GM18870 (cell line): ENCODE measurements around the gene CARNS1.

Experiments used
- ATAC-seq: cut with Tn5 transposase; IDR thresholded peaks from one replicate; pipeline ENCODE4 v1.9.1; 2021; ENCODE audit warnings: moderate library complexity; ENCODE audit not compliant: unreplicated experiment

The CARNS1 gene, protein sequence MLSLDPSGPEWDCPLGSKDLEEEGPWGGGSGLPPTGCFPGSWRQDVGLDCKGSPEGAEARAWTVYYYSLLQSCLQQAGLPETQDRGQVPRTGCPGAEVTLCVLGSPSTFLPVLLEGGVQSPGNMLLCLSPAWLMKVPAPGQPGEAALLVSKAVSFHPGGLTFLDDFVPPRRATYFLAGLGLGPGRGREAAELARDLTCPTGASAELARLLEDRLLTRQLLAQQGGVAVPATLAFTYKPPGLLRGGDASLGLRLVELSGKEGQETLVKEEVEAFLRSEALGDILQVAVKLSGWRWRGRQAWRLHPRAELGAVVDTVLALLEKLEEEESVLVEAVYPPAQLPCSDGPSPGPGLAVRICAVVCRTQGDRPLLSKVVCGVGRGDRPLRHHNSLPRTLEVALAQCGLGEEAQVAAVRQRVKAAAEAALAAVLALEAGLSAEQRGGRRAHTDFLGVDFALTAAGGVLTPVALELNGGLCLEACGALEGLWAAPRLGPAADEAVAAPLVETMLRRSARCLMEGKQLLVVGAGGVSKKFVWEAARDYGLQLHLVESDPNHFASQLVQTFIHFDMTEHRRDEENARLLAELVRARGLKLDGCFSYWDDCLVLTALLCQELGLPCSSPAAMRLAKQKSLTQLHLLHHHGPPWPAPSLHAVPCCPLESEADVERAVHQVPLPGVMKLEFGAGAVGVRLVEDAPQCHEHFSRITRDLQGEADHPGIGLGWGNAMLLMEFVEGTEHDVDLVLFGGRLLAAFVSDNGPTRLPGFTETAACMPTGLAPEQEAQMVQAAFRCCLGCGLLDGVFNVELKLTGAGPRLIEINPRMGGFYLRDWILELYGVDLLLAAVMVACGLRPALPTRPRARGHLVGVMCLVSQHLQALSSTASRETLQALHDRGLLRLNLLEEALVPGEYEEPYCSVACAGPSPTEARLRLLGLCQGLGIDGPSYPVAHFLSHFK

DNA sequence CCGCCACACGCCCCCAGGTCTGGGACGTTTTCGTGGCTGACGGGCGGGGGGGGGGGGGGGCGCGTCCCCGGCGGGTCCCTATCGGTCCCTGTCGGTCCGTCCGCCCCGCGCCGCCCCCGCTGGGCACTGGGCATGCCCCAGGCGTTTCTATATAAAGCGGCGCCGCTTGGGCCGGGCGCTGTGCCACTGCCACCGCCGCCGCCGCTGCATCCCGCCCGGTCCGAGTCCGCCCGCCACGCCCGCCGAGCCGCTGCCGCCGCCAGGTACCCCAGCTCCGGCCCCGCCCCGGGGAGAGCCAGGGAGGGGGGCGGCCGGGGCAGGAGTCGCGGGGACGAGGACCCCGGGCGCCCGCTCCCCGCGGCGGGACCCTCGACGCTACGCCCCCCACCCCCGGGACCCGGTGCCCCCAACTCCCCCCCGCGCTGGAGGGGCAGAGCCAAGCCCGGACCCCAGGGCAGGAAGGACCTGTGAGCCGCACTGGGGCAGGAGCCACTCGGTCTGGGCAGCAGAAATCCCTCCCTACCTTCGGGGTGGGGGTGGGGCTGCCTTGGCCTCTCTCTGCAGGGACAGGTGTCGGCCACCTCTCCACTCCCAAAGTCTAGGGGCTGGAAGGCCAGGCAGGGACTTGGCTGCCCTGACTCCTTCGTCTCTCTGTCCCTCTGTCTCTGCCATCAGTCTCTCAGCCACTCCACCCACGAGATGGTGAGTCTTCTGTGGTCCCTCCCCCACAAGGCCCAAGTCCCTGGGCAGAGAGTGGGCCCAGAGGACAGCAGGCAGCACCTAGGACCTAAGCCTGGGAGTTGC, at the start of gene CARNS1:
TSS of gene CARNS1 (plus strand) at position 178 of the 804 bp plus-strand sequence. CDS start at position 700, 522 bp downstream.
- no peak for ATAC-seq

DNA sequence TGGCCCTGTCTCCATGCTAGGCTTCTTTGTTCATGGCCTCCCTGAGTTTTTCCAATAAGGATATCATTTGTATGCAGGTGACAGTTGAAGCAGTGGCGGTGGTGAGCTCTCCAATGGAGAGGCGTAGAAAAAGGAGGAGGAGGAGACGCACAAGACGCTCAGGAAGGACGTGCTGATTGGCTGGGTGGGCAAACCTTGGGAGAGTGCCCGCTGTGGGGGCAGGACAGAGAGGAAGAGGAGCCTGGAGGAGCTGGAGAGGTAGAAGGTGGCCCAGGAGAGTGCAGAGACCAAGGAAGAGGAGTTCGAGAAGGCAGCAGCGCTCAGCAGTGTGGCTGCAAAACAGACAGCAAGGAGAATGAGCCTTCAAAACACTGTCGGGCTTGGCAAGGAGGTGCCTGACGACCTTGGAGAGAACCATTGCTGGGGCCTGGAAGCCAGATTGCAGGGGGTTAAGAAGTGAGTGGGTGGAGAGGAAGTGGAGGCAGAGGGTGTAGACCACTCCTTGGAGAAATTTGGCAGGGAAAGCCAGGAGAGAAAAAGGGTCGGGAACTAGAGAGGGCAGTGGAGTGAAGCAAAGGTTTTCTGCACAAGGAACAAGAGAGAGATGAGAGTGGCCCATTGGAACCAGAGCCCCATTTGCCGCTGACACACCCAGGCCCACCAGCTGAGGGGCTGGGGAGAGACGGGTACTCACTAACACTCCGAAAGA, 49.6 kb upstream of the CARNS1 start:
- no peak for ATAC-seq

DNA sequence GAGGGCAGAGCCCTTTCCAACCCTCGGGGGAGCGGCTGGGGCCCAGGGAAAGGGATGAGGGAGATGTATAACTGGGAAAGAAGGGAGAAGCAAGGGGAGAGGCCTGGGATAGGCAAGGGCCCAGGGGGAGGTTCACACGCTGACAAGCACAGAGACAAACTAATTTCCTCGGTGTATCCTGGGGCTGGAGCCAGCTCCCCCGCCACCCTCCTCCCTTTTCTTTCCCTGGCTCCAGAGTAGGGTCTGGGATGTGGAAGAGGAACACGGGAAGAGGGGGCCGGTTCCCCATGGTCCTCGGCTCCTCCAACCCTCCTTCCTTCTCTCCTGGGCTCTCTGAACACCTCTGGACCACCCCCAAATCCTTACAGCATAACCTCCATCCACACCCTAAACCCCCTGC, 48.9 kb upstream of the CARNS1 start:
- no peak for ATAC-seq

DNA sequence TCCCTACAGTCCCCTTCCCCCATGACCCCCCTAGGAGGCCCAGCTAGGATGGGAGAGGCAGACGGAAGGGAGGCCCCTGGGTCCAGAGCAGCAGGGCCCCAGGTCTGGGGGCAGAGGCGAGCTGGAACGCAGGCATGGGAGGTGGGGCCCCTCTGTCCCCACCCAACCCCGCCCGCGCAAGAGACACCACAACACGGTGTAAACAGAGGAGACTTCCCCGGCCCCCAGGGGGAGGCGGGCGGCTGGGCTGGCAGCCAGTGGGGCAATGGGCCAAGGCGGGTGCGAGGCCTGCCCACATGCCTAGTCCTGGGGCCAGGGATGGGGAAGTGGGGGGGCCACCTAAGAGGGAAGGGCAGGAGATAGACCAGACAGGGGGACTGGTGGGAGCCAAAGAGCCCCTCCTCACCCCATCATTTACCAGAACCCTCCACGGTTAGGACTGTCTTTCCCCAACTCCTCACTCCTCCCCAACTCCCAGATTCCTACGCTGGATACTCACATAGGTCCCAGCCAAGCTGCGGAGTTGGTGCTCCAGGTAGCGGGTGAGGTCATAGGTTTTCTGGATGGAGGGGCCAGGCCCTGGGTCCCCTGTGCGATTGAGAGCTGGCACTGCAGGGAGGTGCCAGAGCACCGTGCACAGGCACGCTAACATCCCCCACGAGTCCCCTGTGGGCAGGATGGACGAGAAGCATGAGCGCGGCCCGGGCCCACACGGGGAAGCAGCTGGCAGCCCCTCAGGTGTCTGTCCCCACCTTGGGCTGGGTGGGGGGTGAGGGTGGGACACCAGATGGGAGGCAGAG, 48.3 kb upstream of the CARNS1 start:
- no peak for ATAC-seq

DNA sequence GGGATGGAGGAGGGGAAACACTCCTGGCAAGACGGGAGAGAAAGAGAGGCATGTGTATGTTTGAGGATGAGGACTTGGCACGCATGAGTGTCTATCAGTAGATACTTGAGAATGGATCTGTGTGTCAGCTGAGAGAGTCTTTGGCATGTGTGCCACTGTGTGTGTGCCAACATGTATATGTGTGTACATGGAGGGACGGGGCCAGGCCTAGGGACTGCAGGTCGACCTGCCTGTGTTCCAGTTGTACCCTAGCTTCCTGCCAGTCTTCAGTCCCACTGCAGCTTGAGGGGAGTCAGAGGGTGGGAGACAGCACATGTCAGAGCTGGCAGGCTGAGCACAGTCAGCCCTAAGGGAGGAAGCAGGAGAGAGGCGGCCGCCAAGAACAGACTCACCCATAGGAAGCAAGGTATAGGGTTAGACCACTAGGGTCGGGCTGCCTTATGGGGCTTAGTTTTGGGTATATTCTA, 47.7 kb upstream of the CARNS1 start:
- no peak for ATAC-seq

DNA sequence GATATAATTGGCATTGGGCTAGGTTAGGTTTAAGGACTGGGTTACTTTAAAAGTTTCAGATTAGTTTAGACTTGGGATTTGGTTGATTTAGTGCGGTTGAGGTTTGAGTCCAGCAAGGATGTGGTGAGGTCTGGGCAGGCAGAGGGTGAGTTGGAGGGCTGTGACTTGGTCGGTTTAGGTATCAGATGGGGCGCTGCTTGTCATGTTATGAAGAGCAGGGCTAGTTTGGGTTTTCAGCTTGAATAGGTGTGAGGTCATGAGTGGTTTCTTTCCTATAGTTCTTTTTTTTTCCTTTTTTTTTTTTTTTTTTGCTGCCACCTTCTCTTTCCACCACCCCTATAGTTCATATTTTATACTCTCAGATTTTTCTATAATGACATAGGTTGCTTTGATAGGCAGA, 46.9 kb upstream of the CARNS1 start:
- no peak for ATAC-seq

DNA sequence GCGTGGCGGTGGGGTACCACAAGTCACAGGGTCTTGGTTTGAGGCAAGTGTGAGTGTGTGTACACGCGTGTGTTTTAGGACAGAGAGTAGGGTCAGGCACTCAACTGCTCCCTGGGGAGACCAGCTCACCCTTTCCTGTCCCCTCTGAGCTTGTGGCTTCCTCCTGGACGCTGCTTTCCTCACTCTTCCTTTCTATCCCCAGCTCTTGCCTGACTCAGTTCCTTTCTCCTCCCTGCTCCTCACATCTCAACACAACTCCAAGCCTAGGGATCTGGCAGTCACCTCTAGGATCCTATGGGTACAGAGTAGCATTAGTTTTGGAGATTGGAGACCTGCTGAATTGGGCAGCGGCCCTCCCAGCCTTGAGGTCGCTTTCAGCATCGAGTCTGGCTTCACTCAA, 46.2 kb upstream of the CARNS1 start:
- no peak for ATAC-seq

DNA sequence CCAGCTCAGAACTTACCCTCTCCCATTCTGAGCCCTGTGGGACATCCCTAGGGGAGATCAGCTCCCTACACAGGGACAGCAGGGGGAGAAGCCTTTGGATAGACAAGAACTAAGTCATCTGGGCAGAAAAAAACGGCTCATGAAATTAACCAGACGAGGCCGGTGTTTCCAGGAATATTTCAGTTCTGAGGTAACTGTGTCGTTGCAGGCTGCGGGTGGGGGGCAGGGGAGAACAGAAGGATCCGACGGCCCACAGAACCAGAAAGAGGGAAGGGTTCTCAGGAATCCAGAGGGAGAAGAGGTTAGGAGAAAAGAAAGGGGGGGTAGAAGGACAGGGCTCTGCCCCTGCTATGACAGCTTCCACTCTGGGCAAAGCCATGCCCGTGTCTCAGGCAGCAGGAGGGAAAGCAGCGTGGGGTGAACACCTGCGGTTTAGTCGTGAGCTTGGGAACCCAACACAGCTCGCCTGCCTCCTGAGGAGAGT, 45.6 kb upstream of the CARNS1 start:
- no peak for ATAC-seq

DNA sequence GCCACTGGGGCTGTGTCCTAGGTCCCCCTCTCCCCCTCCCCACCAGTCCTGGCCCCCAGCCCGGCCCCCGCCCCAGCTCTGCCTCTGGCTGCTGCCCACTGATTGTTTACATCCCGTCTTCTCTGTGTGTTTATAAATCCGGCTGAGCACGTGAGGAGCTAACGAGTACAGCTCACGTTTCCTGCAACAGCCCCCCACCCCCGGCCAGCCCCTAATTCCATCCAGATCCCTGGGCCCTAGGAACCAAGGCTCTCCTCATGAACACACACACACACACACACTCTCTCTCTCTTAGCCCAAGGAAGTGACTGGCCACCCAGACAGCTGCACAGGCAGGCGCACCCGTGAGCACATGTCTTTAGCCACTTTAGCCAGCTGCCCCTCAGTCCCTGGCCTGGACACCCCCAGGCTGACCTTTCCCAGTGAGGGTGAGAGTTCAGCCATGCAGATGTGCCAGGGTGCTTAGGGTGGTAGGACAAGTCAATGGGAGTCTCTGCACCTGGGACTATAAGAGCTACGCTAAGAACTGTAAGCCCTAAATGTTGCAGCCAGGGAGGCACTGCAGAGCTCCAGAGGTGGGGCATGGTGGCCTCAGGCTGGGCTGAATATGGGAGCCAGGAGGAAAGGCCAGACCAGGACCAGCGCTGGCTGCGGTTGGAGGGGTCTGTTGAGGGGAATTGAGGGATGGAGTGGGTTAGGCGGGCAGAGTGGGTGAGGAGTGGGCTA, 45.0 kb upstream of the CARNS1 start:
- no peak for ATAC-seq

DNA sequence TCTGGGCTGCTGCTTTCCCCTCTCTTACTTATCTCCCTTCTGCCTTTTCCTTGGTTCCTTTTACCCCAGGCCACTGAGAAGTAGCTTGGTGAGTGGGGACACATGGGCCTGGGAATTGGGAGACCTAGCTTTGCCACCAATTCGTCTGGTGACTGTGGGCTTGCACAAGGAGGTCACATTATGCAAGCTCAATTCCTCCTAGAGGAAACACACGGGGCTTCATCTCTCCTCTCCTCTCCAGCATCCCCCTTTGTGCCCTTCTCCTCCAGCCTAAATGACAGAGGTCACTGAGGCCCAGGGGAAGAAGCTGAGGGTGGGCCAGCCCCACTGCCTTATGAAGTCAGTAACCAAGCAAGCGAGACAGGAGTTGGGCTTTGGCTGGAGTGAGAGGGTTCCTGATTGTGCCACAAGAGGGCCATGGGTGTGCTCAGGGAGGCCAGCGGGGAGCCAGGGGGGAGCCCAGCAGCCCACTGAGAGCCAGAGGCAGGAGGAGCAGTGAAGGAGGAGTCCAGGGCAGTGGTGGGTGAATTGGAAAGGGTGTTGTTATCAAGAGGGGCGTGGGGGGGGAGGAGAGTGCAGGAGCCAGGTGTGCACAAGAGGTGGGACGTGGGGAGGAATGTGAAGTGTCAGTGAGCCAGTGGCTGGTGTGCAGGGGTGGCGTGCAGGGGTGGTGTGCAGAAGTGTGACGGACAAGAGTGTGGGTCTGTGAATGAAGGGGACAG, 44.1 kb upstream of the CARNS1 start:
- ATAC-seq, result no peak

DNA sequence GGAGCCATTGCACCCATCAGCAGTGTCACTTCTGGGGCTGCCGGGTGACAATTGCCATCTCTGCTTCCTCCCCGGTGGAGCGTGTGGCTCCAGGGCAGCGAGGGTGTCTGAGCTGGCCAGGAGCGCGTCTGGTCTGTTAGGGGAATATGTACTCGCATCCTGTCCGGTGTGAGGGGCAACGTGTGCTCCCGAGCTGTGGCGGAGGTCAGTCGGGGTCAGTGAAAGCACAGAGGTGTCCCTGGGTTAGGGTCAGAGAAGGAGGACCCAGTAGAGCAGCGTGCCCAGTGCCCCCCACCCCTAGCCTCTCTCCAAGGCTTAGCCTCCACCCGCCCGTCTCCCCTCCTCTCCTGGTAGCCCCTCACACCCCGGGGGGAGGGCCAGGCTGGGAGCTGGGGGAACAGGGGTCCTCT, 43.6 kb upstream of the CARNS1 start:
- no peak for ATAC-seq

DNA sequence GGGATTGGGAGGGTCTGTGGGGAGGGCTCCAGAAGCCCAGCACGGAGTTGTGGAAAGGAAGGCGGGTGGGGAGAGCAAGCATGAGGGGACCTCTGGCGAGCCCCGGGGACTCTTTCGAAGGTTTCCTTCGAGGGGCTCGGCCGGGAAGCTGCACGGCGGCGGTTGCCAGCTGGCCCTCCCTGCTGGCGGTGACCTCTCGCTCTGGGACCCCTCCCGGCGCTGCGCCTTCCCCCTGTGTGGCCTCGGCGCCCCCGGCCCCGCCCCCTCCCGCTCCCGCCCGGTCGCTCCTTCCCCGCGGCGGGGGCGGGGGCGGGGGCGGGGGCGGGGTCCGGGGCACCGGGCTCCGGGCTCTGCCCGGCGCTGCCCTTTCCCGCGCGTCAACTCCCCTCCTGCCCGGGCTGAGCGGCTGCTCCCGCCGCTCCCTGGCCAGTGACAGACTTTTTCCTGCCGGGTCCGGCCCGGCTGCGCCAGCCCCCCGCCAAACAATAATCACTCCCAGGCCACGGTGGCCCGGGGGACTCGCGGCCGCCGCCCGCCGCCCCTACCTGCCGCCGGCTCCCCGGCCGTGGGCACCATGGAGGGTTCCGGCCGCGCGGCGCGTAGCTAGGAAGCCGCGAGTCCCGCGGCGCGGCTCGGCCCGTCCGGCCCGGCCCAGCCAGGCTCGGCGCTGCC, 43.0 kb upstream of the CARNS1 start:
- ATAC-seq, result no peak

DNA sequence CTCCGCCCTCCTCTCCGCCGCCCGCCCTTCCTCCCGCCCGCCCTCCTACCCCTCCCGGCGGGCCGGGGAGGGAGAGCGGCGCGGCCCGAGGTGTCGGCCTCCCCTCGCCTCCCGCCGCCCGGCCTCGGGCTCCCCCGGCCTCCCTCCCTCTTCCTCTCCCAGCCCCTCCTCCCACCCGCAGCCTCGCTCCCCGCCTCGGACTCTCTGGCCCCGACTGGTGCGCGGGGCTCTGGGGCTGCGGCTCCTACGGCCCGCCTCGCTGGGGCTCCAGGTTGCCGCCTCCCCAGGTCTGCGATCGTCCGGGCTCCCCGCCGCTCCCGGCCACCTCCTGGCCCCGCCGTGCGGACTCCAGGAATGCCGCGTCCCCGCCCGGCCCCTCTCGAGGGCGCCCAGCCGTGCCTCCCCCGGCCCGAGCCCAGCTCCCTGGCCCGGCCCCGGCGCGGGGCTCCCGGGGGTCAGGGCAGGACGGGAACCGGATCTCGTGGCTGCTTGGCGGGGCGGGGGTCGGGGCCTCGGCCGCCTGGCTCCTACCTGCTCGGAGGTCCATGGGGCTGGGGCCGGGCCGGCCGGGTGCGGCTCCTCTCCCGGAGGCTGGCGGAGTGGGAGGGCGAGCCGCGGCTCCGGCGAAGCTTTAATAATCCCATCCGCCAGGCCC, 42.4 kb upstream of the CARNS1 start, which contains the start of gene CLCF1:
TSS of gene CLCF1 (minus strand) at position 606 of the 655 bp plus-strand sequence. CDS start at position 547, 59 bp downstream.
- no peak for ATAC-seq

DNA sequence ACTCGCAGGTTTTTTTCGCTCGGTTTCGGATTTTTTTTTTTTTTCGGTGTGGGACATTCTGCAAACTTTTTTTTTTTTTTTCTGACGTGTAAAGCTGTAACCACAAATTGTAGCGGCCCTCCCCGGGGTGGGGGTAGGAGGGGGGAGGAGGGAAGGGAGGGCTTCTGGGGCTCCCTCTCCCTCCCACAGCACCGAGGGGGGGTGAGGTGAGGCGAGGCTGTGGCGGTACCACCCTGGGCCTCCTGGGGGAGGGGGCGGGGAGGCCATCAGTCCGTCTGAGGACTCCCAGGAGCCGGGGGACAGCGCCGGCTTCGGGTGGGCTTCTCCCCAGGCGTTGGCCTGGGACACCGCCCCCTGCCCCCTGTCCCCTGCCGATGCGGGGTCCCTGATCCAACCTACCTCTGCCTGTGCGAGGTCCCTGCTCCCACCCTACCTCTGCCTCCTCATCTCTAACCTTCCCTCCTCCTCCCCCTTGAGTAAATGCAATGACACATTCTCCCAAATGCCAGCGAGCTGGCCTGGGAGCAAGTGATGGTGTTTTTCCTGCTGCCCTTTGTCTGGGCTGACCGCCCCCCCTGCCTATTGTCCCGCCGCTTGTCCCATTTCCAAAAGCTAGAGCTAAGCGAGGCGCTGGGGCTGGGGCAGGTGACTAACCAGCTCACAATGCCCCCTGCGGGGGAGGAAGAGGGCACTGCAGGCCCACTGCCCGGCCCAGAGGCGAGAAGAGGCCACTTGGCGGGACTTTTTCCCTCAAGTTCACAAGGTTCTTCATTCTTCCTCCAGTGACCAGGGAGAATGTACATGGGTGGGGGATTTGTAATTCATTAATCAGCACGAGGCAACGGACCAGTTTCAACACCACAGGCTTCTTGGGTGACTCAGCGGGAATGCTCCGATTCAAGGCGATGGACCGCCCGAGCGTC, 41.6 kb upstream of the CARNS1 start:
- ATAC-seq, result no peak

DNA sequence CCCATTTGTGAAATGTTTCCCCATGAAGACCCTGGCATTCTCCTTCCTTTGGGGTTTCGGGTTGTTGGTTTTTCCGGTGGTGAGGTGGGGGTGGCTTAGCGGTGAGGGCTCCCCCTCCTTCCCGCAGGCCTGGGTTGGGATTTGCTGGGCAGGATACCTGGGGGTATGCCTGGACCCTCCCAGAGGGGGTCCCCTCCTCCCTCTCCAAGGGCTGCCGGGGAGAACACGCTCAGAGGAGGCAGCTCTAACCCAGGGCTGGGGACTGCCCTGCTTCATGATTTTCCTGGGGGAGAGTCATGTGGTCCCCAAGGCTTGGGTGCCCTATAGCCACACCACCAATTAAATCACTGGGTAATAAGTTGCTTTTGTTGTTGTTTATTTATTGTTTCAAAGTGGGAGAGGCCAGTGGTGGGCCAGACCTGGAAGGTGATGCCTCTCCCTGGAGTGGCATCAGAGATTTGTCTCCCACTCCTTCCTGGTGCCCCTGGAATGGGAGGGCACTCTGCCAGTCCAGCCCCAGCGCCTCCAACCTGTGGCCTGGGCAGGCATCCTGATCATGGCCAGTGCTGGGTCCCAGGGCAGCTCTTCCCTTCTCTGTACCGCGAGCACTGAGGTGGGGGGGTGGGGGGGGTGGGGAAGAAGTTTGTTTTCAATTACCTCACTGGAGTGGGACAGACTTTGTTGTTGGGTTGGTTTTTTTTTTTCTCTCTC, 40.8 kb upstream of the CARNS1 start:
- no peak for ATAC-seq
